ENCODE measurements around the gene ADA.

DNA sequence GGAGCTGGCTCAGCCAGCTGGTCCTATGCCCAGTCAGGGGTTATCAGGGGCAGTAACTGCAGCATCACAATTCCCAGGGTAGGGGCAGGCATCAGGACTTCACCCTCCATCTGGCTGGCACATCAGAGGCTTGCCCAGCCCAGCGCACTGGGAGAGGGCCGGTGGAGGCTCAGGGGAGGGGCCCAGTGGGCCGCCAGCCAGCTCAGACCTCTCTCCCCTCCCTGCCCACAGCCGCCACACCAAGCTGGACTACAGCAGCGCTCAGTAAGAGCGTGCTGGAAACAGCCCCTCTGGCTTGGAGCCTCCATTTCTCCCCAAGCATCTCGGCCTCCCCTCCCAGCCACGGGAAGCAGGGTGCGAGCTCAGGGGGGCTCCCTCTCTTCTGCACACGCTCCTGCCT, 22.0 kb downstream of the ADA start:
- TF ChIP-seq, protein P1, sequence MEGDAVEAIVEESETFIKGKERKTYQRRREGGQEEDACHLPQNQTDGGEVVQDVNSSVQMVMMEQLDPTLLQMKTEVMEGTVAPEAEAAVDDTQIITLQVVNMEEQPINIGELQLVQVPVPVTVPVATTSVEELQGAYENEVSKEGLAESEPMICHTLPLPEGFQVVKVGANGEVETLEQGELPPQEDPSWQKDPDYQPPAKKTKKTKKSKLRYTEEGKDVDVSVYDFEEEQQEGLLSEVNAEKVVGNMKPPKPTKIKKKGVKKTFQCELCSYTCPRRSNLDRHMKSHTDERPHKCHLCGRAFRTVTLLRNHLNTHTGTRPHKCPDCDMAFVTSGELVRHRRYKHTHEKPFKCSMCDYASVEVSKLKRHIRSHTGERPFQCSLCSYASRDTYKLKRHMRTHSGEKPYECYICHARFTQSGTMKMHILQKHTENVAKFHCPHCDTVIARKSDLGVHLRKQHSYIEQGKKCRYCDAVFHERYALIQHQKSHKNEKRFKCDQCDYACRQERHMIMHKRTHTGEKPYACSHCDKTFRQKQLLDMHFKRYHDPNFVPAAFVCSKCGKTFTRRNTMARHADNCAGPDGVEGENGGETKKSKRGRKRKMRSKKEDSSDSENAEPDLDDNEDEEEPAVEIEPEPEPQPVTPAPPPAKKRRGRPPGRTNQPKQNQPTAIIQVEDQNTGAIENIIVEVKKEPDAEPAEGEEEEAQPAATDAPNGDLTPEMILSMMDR (conservative IDR thresholded peaks at IDR 0.05; ENCODE audit: low read length), result no peak
- no peak for TF ChIP-seq EZH2phosphoT487 (IDR thresholded peaks at IDR 0.05; ENCODE audit: borderline replicate concordance)
